Stimulated activated CD4-positive, alpha-beta T cell treated with anti-CD3 and anti-CD28 coated beads, Interleukin-1b, Interleukin-23, amount 100 ng/mL, for 48 hours (primary cell): Measurements from ENCODE around the gene SLU7.

Experiments
- DNase-seq: peaks from one replicate; pipeline ENCODE4 v3.0.0-alpha.2; 2020

SLU7 gene

GRCh38 chr5:160418561-160419457, at the start of gene SLU7:
Gene SLU7 (minus strand): TSS chr5:160419081. CDS start chr5:160415294, 3,787 bp downstream.
- DNase-seq = peak; percentile 93

DNA sequence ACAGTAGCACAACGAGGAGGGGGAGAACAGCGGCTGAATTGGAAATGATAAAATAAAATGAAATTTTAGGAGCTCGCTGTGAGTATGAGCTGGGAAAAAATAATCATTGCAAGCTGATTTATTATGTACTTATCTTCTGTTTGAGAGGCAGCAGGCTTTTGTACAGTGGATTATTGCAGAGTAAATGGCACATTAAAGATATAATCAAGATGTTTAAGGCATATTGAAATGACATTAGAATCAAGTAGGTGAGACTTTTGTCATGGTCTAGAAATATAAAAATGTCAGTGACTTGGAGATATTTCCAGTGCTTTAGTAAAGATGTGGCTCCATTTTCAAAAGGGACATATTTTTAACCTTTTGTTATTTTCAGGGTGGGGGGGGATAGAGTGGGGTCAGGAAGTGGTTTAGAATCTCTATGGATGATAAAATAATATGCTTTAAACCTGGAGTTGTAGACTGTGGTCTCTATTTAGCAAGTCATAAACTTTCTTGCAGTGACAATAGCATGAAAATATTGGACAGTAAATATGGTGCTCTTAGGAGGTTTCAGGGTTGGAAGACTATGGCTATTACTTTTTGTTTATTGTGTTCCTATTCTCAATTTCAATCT, 49.6 kb upstream of the SLU7 start:
- DNase-seq = no peak

DNA sequence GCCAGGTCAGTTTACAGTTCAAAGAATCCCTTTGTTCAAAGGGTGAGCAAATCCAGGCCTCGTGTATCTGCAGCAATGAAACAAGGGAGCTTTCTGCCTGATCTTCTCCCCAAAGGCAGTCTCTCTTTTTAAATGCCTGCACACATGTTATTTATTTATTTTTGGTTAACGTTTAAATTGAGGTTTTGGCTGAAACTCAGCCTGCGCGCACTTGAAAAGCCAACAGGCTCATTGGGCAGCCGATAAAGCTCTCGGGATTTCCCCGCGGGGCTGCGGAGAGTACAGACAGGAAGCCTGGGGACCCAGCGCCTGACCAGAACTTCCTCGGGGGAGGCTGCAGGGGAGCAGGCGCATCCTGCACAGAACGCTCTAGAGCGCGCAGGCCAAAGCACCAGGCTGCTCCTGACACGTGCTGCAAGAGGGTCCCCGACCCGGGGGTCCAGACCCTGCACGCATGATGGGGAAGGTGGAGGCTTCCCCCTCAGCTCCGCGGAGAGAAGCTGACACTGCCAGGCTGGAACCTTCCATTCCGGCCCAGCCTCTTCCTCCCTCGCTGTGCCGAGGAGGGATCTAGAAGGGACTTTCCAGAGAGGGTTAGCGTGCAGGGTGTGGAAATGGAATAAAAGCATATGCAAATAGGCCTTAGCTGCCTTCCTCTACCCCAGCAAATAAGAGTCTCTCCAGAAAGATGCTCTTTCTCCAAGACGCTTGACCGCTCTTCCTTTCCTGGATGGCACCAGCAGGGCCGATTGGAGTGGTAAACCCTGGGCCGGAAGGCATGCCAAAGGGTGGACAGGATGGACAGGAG, 48.9 kb upstream of the SLU7 start:
- peak; percentile 84 for DNase-seq

GRCh38 chr5:160466889-160467554, 48.1 kb upstream of the SLU7 start:
- DNase-seq = no peak

- no peak for DNase-seq
These were observed 47.2 kb upstream of the SLU7 start for GRCh38 chr5:160466116-160466515.

- DNase-seq = no peak
These were observed 45.6 kb upstream of the SLU7 start for GRCh38 chr5:160464466-160464797.

- DNase-seq = no peak
These were observed 45.0 kb upstream of the SLU7 start for GRCh38 chr5:160463740-160464465.

DNA sequence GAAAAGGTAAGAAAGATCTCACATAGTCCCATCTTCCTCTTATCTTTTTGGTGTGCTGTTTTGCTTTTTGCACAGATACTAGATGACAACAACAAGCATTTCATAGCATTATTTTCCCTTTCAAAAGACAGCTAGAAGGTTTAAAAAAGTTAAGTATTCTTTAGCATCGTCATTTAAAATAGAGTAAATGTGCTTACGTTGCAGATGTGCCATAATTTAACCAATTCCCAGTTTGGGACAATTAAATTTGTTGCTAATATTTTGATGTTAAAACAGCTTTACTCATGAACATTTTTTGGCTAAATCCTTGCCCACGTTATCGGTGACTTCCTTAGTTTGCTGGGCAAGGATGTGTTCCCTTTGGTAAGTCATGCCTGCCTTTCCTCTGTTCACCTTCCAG, 44.3 kb upstream of the SLU7 start:
- no peak for DNase-seq

GRCh38 chr5:160462167-160462566, 43.3 kb upstream of the SLU7 start:
- DNase-seq = no peak

GRCh38 chr5:160461378-160461777, 42.5 kb upstream of the SLU7 start:
- no peak for DNase-seq

DNA sequence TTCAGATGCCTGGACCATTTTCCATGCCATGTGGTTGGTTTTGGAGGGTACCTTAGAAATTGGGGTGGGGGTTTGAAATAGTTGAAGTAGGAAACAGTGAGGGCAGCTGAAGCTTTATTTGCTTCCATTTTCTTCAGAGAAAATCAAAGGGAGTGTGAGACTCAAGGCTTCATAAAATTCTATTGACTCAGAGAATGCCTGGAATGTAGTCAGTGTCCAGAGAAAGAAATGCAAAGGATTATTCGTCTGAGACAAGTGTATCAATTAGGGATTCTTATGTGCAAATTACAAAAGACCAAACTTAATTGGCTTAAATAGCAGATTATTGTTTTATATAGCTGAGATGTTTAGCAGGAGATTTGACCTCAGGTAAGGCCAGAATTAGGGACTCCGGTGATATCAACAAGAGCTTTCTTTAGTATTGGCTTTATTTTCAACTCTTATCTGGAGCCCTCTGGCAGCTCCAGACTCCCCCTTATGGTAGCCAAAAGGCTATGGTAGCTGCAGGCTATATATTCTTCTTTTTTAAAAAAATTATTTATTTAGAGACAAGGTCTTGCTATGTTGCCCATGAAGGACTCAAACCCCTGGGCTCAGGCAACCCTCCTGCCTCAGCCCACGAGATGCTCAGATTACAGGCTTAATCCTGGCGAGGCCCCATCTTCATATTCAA, 41.6 kb upstream of the SLU7 start:
- no peak for DNase-seq

DNA sequence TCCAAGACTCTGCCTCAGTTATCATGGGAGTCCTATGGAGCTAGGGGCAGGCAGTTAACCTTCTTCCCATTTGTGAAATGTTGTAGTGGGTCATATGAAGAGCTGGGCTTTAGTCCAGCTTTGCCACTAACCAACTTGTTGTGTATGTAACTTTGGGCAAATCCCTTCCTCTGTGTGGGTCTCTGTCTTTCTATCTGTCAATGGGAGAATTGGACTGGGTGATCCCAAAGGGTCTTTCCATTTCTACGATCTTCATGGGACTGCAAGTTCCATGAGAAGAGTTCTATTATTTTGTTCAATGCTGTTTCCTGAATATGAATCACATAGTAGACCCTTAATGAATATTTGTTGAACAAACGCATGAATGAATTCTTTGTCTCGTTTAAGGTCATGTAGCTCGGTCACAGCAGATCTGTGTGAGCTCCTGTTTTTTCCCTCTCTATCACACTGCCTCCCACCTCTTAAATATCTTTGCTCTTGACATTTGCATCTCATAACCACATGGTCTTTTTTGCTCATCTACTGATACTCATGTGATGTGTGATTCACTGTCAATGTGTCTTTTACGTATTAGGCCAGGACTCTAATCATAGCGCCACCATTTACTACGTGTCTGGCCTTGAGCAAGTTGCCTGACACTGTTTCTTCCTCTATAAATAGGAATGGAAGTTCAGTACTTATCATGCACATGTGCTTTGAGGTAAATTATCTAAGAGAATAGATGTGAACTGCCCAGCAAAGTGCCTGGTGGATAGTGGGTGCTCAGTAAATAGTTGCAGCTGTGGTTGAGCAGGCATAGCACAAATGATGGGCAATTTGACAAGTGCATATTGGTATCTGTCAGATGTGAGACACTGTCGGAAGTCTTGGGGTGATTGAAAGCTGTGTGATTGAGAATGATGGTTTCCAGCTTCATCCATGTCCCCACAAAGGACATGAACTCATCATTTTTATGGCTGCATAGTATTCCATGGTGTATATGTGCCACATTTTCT, 40.2 kb upstream of the SLU7 start:
- no peak for DNase-seq

GRCh38 chr5:160457252-160457651, 38.4 kb upstream of the SLU7 start:
- DNase-seq = no peak

GRCh38 chr5:160456480-160457177, 37.7 kb upstream of the SLU7 start:
- DNase-seq = no peak

DNA sequence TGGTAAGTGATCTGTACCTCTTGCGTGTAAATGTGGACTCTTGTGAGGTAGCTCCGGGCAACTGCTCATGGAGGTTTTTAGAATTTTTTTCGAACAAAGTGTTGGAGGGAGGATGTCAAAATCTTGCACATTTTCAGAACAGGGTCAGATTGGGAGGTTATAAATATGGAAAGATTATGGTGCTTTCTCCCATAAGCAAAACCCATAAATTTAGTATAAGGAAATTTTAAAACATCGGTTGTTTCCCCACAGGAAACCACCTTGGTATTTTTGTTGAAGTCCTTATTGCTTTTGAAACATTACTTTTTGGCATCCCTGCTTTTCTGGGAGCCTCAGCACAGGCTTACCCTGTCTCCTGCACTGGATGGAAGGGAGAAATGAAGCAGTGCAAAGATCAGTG, 36.7 kb upstream of the SLU7 start:
- no peak for DNase-seq

GRCh38 chr5:160453751-160454150, 34.9 kb upstream of the SLU7 start:
- no peak for DNase-seq

GRCh38 chr5:160452795-160453194, 33.9 kb upstream of the SLU7 start:
- no peak for DNase-seq

- no peak for DNase-seq
These were observed 33.2 kb upstream of the SLU7 start for GRCh38 chr5:160452036-160452435.

GRCh38 chr5:160451281-160451680, 32.4 kb upstream of the SLU7 start:
- no peak for DNase-seq
